Measurements from ENCODE around the gene CDC45.

CDC45 gene

GRCh38 chr22:19553201-19553600 is 73.5 kb downstream of the CDC45 start:
- H3K4me3 ChIP-seq (ENCODE audit: low read depth, low read length): no peak overlapping the region
- no peak for TF ChIP-seq CTCF (IDR thresholded peaks at IDR 0.05; ENCODE audit: low read depth, low read length)
- in situ Hi-C loops (cut with HindIII; ENCODE audit: low sequenced_read_pairs): no loop called here
- no peak for DNase-seq (ENCODE audit: low read depth, low spot score)

- peak; percentile 24 for TF ChIP-seq CTCF (IDR thresholded peaks at IDR 0.05; ENCODE audit: low read depth, low read length)
- in situ Hi-C loops (cut with HindIII; ENCODE audit: low sequenced_read_pairs): no loop called here
- no peak overlapping the region for H3K4me3 ChIP-seq (ENCODE audit: low read depth, low read length)
- DNase-seq (ENCODE audit: low read depth, low spot score): peak; percentile 37
These were observed 75.2 kb downstream of the CDC45 start for GRCh38 chr22:19554834-19555404.

- no peak for TF ChIP-seq CTCF (IDR thresholded peaks at IDR 0.05; ENCODE audit: low read depth, low read length)
- H3K4me3 ChIP-seq (ENCODE audit: low read depth, low read length): no peak overlapping the region
- in situ Hi-C loops (cut with HindIII; ENCODE audit: low sequenced_read_pairs): no loop called here
- DNase-seq (ENCODE audit: low read depth, low spot score): no peak
These were observed 75.9 kb downstream of the CDC45 start for GRCh38 chr22:19555651-19556050.

- no peak overlapping the region for H3K4me3 ChIP-seq (ENCODE audit: low read depth, low read length)
- in situ Hi-C loops (cut with HindIII; ENCODE audit: low sequenced_read_pairs): no loop called here
- no peak for TF ChIP-seq CTCF (IDR thresholded peaks at IDR 0.05; ENCODE audit: low read depth, low read length)
- no peak for DNase-seq (ENCODE audit: low read depth, low spot score)
These were observed 77.3 kb downstream of the CDC45 start for GRCh38 chr22:19556963-19557545.

- no peak for DNase-seq (ENCODE audit: low read depth, low spot score)
- H3K4me3 ChIP-seq (ENCODE audit: low read depth, low read length): no peak overlapping the region
- in situ Hi-C loops (cut with HindIII; ENCODE audit: low sequenced_read_pairs): no loop called here
- no peak for TF ChIP-seq CTCF (IDR thresholded peaks at IDR 0.05; ENCODE audit: low read depth, low read length)
These were observed 79.6 kb downstream of the CDC45 start for GRCh38 chr22:19559324-19559811.

GRCh38 chr22:19559956-19560355 is 80.2 kb downstream of the CDC45 start:
- DNase-seq (ENCODE audit: low read depth, low spot score): no peak
- no peak for TF ChIP-seq CTCF (IDR thresholded peaks at IDR 0.05; ENCODE audit: low read depth, low read length)
- H3K4me3 ChIP-seq (ENCODE audit: low read depth, low read length): no peak overlapping the region
- in situ Hi-C loops (cut with HindIII; ENCODE audit: low sequenced_read_pairs): no loop called here

Measured in astrocyte of the spinal cord (primary cell).